K562 (cell line): ENCODE results near the gene CRTAP. TPM values are rescaled to one million over a fixed set of nuclear protein-coding genes. Genes with fewer than 3 reads are reported as not detected.
A peak's percentile ranks its signal among the peaks of the same experiment; 100 is the strongest.

ENCODE experiments used
- AFF4 ChIP-seq: sonication (generic); formaldehyde crosslinking; IDR thresholded peaks from 2 replicates; pipeline ENCODE4 v1.8.0; 2023; ENCODE audit warnings: mild to moderate bottlenecking, missing genetic modification reagents
- CBFA2T3 ChIP-seq: fragments of 450-650 bp; IDR thresholded peaks from 2 replicates; pipeline ENCODE4 v1.6.1; 2017
- CTCF ChIP-seq, 3 experiments: IDR thresholded peaks in 2 of 3; conservative IDR thresholded peaks in 1 of 3; 2 replicates each; pipeline ENCODE4 v1.5.1; 2011 to 2012; ENCODE audit warnings: low read length in 3 of 3, mild to moderate bottlenecking in 3 of 3, control low read depth in 2 of 3, improper control_type of control experiment in 1 of 3, inconsistent platforms in 1 of 3, low read depth in 1 of 3, mixed read lengths in 1 of 3, moderate library complexity in 1 of 3; ENCODE audit not compliant: insufficient read depth in 2 of 3
- GTF2F1 ChIP-seq: IDR thresholded peaks from 2 replicates; pipeline ENCODE4 v1.6.1; 2011; ENCODE audit warnings: low read depth, low read length, improper control_type of control experiment
- L3MBTL2 ChIP-seq: fragments of 450-650 bp; IDR thresholded peaks from 2 replicates; pipeline ENCODE4 v1.6.1; 2016; ENCODE audit warnings: mild to moderate bottlenecking, moderate library complexity
- MGA ChIP-seq: fragments of 450-650 bp; IDR thresholded peaks from 2 replicates; pipeline ENCODE4 v1.6.1; 2016; ENCODE audit warnings: mild to moderate bottlenecking, moderate library complexity
- MIER1 ChIP-seq: fragments of 450-650 bp; IDR thresholded peaks from 2 replicates; pipeline ENCODE4 v1.6.1; 2016; ENCODE audit warnings: antibody characterized with exemption, mild to moderate bottlenecking, low read depth
- RBM25 ChIP-seq: fragments of 200-400 bp; formaldehyde crosslinking; IDR thresholded peaks from 2 replicates; pipeline ENCODE4 v1.6.1; 2018; ENCODE audit warnings: low read length, low read depth, moderate library complexity; ENCODE audit not compliant: severe bottlenecking
- ZNF24 ChIP-seq: fragments of 450-650 bp; IDR thresholded peaks from 2 replicates; pipeline ENCODE4 v1.6.1; 2016
- ZNF431 ChIP-seq: sonication (generic); formaldehyde crosslinking; IDR thresholded peaks from 2 replicates; pipeline ENCODE4 v1.8.0; 2022; ENCODE audit warnings: mild to moderate bottlenecking, missing genetic modification reagents
- polyA plus RNA-seq, 8 experiments: library from polyadenylated mRNA; depleted of rRNA in 4 of 8; stranded (reverse) in 5 of 8; unstranded in 3 of 8; fragments of >200 nt; fragmentation: Nextera tagmentation in 2 of 8; fragmentation: Illumina TruSeq in 1 of 8; extraction: Ambion mirVana in 2 of 8; extraction: Trizol in 1 of 8; gene quantifications; 2 replicates each; pipeline versions ENCODE4 v1.2.1 to v1.2.3, GENCODE V29; 2011 to 2014; ENCODE audit warnings: inconsistent platforms in 1 of 8, missing spikeins in 1 of 8
- total RNA-seq, 7 experiments: library from RNA; depleted of rRNA in 6 of 7; stranded (reverse); fragments of >200 nt in 6 of 7; fragmentation: Illumina TruSeq in 2 of 7; extraction: Trizol in 2 of 7; gene quantifications; 2 replicates each; pipeline versions ENCODE4 v1.2.1 to v1.2.3, GENCODE V29; 2011 to 2021; ENCODE audit warnings: low replicate concordance in 1 of 7

The CRTAP gene
- total and polyA plus RNA-seq, 9 of the 15 experiments (the other 6 are each of a cell fraction or from before 2014, with no cell fraction given), result 10.0 to 121 (median 53.0) TPM

- 0 out of 2 replicates have a peak, but pooled peaks have one; percentile 33 for TF ChIP-seq AFF4 (CRISPR knock-in tag)
- peak; percentile 77 for TF ChIP-seq ZNF431 (CRISPR knock-in tag)
- TF ChIP-seq GTF2F1, result peak; percentile 82
- peak; percentile 45; the same call in 1 of the 2 replicates for TF ChIP-seq ZNF24
- TF ChIP-seq CTCF (IDR thresholded peaks at IDR 0.05 in 2 of 3, conservative IDR thresholded peaks at IDR 0.05 in 1 of 3; ENCODE audit: insufficient read depth in 2 of 3, low read depth in 1 of 3, low read length in 3 of 3), result no peak
- TF ChIP-seq CBFA2T3, result peak; percentile 15; the same call in 1 of the 2 replicates
- TF ChIP-seq L3MBTL2, result peak; percentile 97
- peak; percentile 35 for TF ChIP-seq RBM25
- TF ChIP-seq MIER1, result no peak
- peak; percentile 82 for TF ChIP-seq MGA
Measured at GRCh38 chr3:33113772-33114621, at the start of gene CRTAP (continued).
